GM12872 (cell line): Measurements from ENCODE around the gene ZNF581.

Experiments
- CTCF ChIP-seq: IDR thresholded peaks from 3 replicates; pipeline ENCODE4 v1.5.1; 2011; ENCODE audit warnings: low read depth, mild to moderate bottlenecking, low read length, moderate library complexity; ENCODE audit not compliant: insufficient read depth

Gene ZNF581

DNA sequence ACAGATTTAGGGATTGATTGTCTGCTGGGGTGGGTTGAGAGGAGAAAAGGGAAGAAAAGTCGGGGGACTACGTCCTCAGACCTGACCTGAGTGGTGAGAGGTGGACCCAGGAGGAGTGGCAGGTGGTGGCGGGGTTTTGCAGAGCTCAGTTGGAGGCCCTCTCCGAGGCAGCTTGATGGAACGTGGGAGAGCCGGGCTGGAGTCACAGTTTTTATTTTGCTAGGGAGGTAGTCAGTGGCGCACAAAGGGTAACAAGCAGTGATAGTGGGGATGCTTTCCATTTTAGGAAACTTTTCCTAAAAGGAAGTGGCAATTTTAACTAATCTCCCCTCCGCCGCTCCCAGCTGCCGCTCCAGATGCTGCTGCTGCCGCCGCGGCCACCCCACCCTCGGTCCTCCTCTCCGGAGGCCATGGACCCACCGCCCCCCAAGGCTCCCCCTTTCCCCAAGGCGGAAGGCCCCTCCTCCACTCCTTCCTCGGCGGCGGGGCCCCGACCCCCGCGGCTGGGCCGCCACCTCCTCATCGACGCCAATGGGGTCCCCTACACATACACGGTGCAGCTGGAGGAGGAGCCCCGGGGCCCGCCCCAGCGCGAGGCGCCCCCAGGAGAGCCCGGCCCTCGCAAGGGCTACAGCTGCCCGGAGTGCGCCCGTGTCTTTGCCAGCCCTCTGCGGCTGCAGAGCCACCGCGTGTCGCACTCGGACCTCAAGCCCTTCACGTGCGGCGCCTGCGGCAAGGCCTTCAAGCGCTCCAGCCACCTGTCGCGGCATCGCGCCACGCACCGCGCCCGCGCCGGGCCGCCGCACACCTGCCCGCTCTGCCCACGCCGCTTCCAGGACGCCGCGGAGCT, 1.1 kb upstream of the ZNF581 start:
- no peak for TF ChIP-seq CTCF

DNA sequence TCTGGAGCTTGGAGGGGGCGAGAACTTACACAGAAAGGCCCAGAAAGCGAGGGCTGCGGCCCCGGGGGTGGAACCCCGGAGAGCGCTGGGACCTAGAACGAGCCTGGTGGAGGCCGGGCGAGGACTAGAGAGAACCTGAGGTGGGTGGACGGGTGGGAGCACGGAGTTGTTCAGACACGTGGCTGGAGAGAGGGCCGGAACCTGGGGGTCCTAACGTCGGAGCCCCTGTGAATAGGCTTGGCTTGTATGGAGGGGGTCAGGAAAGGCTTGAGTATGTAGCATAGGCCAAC, 383 bp downstream of the ZNF581 start:
- no peak for TF ChIP-seq CTCF

DNA sequence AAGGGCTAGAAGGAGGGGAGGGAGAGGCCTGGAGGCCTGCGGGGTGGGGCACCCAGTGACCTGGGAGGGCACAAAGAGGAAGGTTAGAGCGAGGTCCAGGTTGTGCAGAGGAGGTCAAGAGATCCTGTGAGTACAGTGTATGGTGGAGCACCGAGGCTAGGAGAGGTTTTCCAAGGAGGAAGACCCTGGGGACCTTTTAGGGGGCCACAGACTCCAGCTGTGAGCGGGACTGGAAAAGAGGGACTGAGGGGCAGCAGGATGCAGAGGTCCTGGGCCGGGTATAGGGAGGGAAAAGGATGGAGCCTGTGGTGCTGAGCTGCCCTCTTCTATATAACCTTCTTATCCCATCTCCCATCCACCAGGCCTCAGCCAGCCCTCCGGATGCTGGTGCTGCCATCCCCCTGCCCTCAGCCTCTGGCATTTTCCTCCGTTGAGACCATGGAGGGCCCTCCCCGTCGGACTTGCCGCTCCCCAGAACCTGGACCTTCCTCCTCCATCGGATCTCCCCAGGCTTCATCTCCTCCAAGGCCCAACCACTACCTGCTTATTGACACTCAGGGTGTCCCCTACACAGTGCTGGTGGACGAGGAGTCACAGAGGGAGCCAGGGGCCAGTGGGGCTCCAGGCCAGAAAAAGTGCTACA, 863 bp downstream of the ZNF581 start:
- no peak for TF ChIP-seq CTCF

GRCh38 chr19:55644842-55645511, 1.5 kb downstream of the ZNF581 start:
- no peak for TF ChIP-seq CTCF

- TF ChIP-seq CTCF: no peak
Observed at GRCh38 chr19:55645512-55645881, 2.0 kb downstream of the ZNF581 start.

DNA sequence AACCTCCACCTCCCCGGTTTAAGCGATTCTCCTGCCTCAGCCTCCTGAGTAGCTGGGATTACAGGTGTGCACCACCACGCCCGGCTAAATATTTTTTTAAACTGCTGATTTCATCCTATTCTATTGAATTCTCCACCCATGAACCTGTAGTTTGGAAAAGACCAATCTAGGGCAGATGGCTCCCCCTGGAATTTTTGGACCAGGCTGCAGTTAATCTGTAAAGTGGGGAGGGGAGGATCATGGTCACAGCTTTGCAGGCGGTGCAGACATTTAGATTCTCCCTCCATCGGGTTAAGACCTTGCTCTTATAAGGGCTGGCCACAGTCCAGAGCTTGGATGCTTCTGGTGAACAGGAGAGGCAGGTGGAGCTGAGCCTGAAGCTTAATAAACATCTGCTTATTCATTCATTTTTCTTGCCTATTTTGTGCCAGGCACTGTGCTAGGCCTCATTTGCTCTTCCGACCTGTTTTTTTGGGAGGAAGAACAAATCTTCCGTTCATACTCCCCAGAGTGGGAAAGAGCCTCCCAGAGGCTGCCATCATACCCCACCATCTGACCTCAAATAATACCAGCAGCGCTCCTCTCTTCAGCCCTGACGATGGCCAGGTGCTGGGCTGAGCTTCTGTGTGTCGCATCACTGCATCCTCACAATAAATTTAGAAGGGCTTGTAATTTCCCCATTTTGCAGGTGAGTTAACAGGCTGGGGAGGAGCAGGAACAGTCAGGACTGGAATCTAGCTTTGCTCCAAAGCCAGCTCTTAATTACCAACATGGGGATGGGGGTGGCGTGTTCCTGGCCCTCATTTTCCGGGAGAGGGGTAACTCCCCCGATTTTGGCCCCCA, 3.7 kb downstream of the ZNF581 start:
- no peak for TF ChIP-seq CTCF
